Measurements from ENCODE around the gene POM121L2. TPM values are rescaled to one million over a fixed set of nuclear protein-coding genes. Genes with fewer than 3 reads are reported as not detected.

Gene POM121L2
- total RNA-seq, 1 donor from 2014 or later, result not detected

DNA sequence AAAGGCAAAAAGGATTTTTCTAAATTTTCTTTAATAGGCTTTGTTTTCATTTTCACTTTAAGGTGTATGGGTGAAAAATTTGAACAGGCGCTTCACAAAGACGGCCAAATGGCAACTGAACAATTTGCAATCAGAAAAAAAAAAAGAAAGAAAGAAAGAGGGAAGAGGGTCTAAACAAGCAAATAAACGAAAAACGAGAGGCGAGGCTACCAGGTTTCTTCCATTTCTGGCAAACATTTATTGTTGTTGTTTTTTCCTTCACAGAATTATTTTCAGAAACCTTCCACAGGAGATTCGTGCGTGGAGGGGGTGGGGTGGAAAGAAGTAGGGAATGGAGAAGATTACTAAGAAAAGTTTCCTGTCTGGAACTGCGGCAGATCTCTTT is 24.3 kb downstream of the POM121L2 start:
- H3K4me1 ChIP-seq, result no peaks in the 10 kb centered on the region
- DNase-seq (ENCODE audit: low spot score in 2 of 2), result no peak
- peaks cover 4% of the 10 kb centered on the region for H3K27me3 ChIP-seq
- TF ChIP-seq CTCF (IDR thresholded peaks at IDR 0.05), result no peak
- H3K36me3 ChIP-seq, result no peaks in the 10 kb centered on the region
- no peak overlapping the region for H3K4me3 ChIP-seq
- intact Hi-C loops (cut with DNase I), result no loop called here
- H3K9me3 ChIP-seq, result peaks cover 0 to 4% of the 10 kb centered on the region in 2 donors
- H3K27ac ChIP-seq, result no peak overlapping the region

DNA sequence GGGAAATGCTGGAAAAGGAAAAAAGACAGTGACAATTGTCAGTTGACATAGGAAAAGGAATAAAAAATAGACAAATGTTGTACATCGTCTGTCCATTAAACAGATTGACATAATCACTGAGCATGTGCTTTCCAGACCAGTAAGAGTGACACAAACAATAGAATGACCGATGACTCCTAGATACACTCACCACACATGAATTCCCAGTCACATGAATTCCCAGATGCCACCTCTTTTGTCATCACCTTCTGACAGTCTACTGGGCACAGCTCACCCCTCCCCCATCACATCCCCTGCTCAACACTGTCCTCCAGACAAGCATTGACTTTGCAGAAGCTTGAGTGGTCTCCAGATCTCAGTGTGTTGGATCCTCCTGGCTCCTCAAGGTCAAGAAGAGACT is 25.9 kb downstream of the POM121L2 start:
- Histone ChIP-seq H3K9me3 (peaks cover 0 to 4% of the 10 kb centered on the region in 2 donors), H3K27ac (no peak overlapping the region), H3K4me3 (no peak overlapping the region), H3K4me1 (no peaks in the 10 kb centered on the region), H3K36me3 (no peaks in the 10 kb centered on the region), H3K27me3 (peaks cover 7% of the 10 kb centered on the region)
- intact Hi-C loops (cut with DNase I), result no loop called here
- DNase-seq (ENCODE audit: low spot score in 2 of 2), result no peak
- TF ChIP-seq CTCF (IDR thresholded peaks at IDR 0.05), result no peak

DNA sequence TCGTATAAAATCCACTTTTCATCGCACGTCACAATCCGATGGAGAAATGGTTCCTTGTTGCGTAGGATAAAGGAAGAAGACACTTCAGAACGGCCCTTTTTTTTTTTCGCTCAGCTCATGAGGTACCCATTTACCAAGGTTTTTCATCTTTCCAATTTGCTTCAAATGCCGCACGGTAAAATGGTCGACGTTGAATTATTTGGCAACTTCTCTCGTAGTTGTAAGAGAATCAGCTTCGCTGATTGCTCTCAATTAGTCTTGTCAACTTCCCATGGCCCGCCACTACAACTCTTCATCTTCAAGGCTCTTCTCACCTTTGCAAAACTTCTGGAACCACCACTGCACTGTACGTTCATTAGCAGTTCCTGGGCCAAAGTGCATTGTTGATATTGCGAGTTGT is 28.8 kb downstream of the POM121L2 start:
- intact Hi-C loops (cut with DNase I), result no loop called here
- Histone ChIP-seq H3K27ac (no peak overlapping the region), H3K4me3 (no peak overlapping the region), H3K36me3 (no peaks in the 10 kb centered on the region), H3K4me1 (no peaks in the 10 kb centered on the region), H3K27me3 (peaks cover 7% of the 10 kb centered on the region), H3K9me3 (peaks cover 0 to 4% of the 10 kb centered on the region in 2 donors)
- no peak for TF ChIP-seq CTCF (IDR thresholded peaks at IDR 0.05)
- DNase-seq (ENCODE audit: low spot score in 2 of 2), result no peak

DNA sequence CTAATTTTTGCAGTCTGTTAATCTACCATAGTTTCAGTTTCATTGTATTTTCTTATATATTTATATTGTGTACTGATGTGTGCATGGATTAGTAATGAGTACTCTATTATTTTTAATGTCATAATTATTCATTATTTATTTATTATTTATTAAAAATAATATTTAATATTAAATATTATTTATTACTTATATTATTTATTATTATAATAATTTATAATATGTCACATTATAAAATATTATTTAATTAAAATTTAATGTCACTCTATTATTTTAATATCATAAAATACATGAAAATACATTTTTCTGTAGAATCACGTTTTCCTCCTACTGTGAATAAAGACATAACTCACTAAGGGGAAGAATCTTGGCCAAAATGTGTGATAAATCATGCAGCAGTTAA is 30.5 kb downstream of the POM121L2 start:
- no peak overlapping the region for H3K4me3 ChIP-seq
- DNase-seq (ENCODE audit: low spot score in 2 of 2), result no peak
- no peak overlapping the region for H3K27ac ChIP-seq
- no peak for TF ChIP-seq CTCF (IDR thresholded peaks at IDR 0.05)
- H3K9me3 ChIP-seq, result peaks cover 0 to 10% of the 10 kb centered on the region in 2 donors
- no peaks in the 10 kb centered on the region for H3K36me3 ChIP-seq
- no peaks in the 10 kb centered on the region for H3K4me1 ChIP-seq
- H3K27me3 ChIP-seq, result peaks cover 3% of the 10 kb centered on the region
- intact Hi-C loops (cut with DNase I), result no loop called here

- intact Hi-C loops (cut with DNase I), result no loop called here
- Histone ChIP-seq H3K27me3 (peaks cover 3% of the 10 kb centered on the region), H3K36me3 (no peaks in the 10 kb centered on the region), H3K4me3 (no peak overlapping the region), H3K27ac (no peak overlapping the region), H3K9me3 (peaks cover 0 to 10% of the 10 kb centered on the region in 2 donors), H3K4me1 (no peaks in the 10 kb centered on the region)
- DNase-seq (ENCODE audit: low spot score in 2 of 2), result no peak
- TF ChIP-seq CTCF (IDR thresholded peaks at IDR 0.05), result no peak
These were observed 31.0 kb downstream of the POM121L2 start for GRCh38 chr6:27281105-27281539.

GRCh38 chr6:27280540-27281000 is 31.5 kb downstream of the POM121L2 start:
- H3K36me3 ChIP-seq, result no peaks in the 10 kb centered on the region
- peaks cover 0 to 10% of the 10 kb centered on the region in 2 donors for H3K9me3 ChIP-seq
- H3K4me1 ChIP-seq, result no peaks in the 10 kb centered on the region
- no peak overlapping the region for H3K4me3 ChIP-seq
- no peak for DNase-seq (ENCODE audit: low spot score in 2 of 2)
- no peak for TF ChIP-seq CTCF (IDR thresholded peaks at IDR 0.05)
- intact Hi-C loops (cut with DNase I), result no loop called here
- no peak overlapping the region for H3K27ac ChIP-seq
- peaks cover 3% of the 10 kb centered on the region for H3K27me3 ChIP-seq
